Muscle of leg (tissue), 11 donors: ENCODE measurements around the gene OSBPL6. TPM values are rescaled to one million over a fixed set of nuclear protein-coding genes. Genes with fewer than 3 reads are reported as not detected.
"Not testable (repeated sequence)": the region's sequence is repeated elsewhere in the genome, so short reads cannot be mapped to it uniquely, and the experiment has no call there.

Experiments used
- DNase-seq: peaks from one replicate; pipeline ENCODE4 v3.0.0; 2013
- H3K27ac ChIP-seq: one replicate; pipeline ENCODE4 v1.5.1; 2013; ENCODE audit warnings: mild to moderate bottlenecking, low read length, control low read depth
- H3K27me3 ChIP-seq: one replicate; pipeline ENCODE4 v1.6.1; 2013; ENCODE audit warnings: low read length; ENCODE audit not compliant: control insufficient read depth, insufficient read depth
- H3K36me3 ChIP-seq: one replicate; pipeline ENCODE4 v1.6.1; 2013; ENCODE audit warnings: low read length; ENCODE audit not compliant: control insufficient read depth, insufficient read depth
- H3K4me1 ChIP-seq: one replicate; pipeline ENCODE4 v1.6.1; 2013; ENCODE audit warnings: low read length; ENCODE audit not compliant: control insufficient read depth, insufficient read depth
- H3K4me3 ChIP-seq: one replicate; pipeline ENCODE4 v1.5.1; 2013; ENCODE audit warnings: low read length, control low read depth
- H3K9me3 ChIP-seq: replicated peaks from 2 replicates; pipeline ENCODE4 v1.6.1; 2013; ENCODE audit warnings: low read depth, low read length; ENCODE audit not compliant: control insufficient read depth
- WGBS: methylation state at CpG from one replicate; pipeline ENCODE4 v1.1.5; 2013; ENCODE audit warnings: missing lambda C conversion rate; ENCODE audit not compliant: insufficient coverage; 5-methylcytosine and 5-hydroxymethylcytosine counted together
- polyA plus RNA-seq, 8 donors: library from polyadenylated mRNA; unstranded; fragments of 120-200 nt; gene quantifications; one replicate each; pipeline versions ENCODE4 v1.2.1 to v1.2.3, GENCODE V29; 2013; ENCODE audit warnings: inconsistent platforms in 1 of 8, low replicate concordance in 1 of 8; ENCODE audit not compliant: insufficient read length in 8 of 8, insufficient read depth in 1 of 8
- total RNA-seq: library from RNA; stranded (reverse); fragments of 120-200 nt; gene quantifications from one replicate; pipeline ENCODE4 v1.2.4, GENCODE V29; 2013

OSBPL6 gene
- total and polyA plus RNA-seq, 9 donors, result 3.3 to 9.5 (median 5.4) TPM

DNA sequence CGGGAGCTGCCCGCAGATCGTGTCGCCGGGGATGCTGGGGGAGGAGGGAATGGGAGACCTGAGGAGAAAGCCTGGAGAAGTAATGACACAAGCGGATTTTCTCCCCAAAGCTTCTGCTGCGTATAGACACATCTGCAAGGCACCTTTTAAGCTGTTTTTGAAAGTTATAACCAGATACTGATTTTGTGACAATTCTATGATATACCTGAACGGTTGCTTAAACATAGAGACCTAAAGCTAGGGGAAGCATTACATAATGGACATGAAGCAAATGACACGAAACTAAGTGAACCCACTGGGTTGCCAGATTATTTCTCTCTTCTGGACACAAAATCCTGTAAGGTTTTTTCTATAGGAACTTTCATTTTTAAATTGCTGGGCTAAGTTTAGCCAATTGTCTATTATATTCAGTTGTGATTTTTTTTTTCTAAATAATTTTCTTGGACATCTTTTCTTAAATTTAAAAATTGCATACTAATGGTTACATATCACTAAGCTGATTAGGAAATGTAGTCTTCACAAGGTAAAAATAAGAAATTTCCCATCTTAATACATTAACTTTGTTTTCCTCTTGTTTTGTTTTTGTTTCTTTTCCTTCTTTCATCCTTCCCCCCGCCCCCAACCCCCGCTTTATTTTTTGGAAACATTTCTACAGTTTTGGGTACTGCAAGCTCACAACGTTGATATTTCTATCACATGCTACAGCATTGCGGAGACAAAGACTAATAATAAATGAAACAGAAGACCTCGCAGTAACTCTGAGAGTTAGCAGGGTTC is 1.3 kb downstream of the OSBPL6 start:
- no peaks in the 10 kb centered on the region for H3K9me3 ChIP-seq
- H3K4me3 ChIP-seq, result peak overlapping the region; percentile 87
- H3K4me1 ChIP-seq, result peaks cover 6% of the 10 kb centered on the region
- 8% methylated on average over 6 of the region's 14 CpGs for WGBS
- H3K27me3 ChIP-seq, result peaks cover 24% of the 10 kb centered on the region
- no peak for DNase-seq
- H3K36me3 ChIP-seq, result no peaks in the 10 kb centered on the region
- H3K27ac ChIP-seq, result peak overlapping the region; percentile 75

DNA sequence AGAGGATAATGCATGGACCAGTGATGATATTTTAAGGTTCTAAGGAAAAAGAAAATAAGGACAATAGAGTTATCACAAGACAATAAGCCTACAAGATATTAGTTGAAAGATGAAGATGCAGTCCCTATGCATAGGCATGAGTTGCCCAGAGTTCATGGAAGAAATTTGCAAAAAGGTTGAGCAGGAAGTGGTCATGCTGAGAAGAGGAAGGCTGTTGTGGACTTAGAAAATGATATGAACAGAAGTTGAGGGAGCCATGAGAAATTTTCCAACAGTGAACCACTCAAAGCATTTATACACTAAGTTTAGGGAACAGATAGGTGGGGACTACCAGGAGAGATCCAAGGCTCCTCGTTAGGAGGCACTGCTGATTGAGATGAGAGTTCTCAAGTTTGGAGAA is 3.5 kb downstream of the OSBPL6 start:
- no peak overlapping the region for H3K4me3 ChIP-seq
- DNase-seq, result no peak
- H3K9me3 ChIP-seq, result no peaks in the 10 kb centered on the region
- H3K4me1 ChIP-seq, result peaks cover 6% of the 10 kb centered on the region
- no peaks in the 10 kb centered on the region for H3K36me3 ChIP-seq
- no CpG with 5 or more reads among the region's 1 CpG for WGBS
- no peak overlapping the region for H3K27ac ChIP-seq
- H3K27me3 ChIP-seq, result peaks cover 18% of the 10 kb centered on the region

DNA sequence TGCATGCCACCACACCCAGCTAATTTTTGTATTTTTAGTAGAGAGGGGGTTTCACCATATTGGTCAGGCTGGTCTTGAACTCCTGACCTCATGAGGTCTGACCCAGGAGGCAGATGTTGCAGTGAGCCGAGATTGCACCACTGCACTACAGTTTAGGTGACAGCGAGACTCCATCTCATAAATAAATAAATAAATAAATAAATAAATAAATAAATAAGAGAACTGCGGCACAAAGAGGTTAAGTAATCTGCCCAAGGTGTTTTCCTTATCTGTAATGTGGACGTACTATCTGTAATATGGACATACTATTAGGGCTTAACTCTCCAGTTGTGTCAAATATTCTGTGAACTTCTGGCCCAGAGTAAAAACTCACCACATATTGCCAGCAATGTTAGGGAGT is 4.1 kb downstream of the OSBPL6 start:
- H3K27me3 ChIP-seq, result peaks cover 12% of the 10 kb centered on the region
- H3K4me1 ChIP-seq, H3K4me3 ChIP-seq, H3K36me3 ChIP-seq, H3K9me3 ChIP-seq, H3K27ac ChIP-seq, DNase-seq: not testable (repeated sequence)
- WGBS, result no CpG with 5 or more reads among the region's 4 CpGs

DNA sequence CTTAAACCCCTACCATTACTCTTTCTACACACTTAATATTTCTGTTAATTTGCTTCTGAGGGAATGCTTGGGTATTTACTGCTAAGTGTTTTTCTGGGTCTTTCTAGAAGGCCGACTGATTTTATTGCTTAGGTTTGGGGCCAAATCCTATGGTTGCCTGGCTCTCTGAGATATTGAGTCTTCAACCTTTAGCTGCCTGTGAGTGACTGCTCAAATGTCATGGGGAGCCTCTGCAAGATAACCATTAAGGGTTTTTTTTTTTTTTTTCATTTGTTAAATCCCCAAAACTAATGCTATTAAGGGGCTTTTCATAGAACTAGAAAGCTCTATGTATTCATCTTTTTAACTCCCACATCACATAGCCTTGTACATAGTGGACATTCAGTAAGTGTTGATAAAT is 5.0 kb downstream of the OSBPL6 start:
- 40% methylated on average over 1 of the region's 1 CpG for whole genome bisulfite sequencing
- Histone ChIP-seq H3K4me3 (no peak overlapping the region), H3K36me3 (no peaks in the 10 kb centered on the region), H3K27ac (no peak overlapping the region), H3K9me3 (no peaks in the 10 kb centered on the region), H3K27me3 (peaks cover 7% of the 10 kb centered on the region), H3K4me1 (no peaks in the 10 kb centered on the region)
- DNase-seq, result no peak

DNA sequence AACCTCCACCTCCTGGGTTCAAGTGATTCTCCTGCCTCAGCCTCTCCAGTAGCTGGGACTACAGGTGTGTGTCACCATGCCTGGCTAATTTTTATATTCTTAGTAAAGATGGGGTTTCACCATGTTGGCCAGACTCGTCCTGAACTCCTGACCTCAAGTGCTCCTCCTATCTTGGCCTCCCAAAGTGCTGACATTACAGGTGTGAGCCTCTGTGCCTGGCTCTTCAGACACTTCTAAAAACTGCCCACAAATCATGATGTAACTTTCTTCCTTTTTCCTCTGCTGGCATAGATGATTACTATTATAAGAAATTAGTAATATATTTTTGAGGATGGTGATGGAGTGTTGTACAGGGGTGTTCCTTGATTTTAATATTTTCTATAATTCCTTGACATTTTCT is 6.0 kb downstream of the OSBPL6 start:
- H3K36me3 ChIP-seq, result no peaks in the 10 kb centered on the region
- H3K27me3 ChIP-seq, result peaks cover 2% of the 10 kb centered on the region
- no CpG with 5 or more reads among the region's 1 CpG for WGBS
- DNase-seq, result no peak
- no peak overlapping the region for H3K27ac ChIP-seq
- no peaks in the 10 kb centered on the region for H3K9me3 ChIP-seq
- no peak overlapping the region for H3K4me3 ChIP-seq
- peaks cover 3% of the 10 kb centered on the region for H3K4me1 ChIP-seq

DNA sequence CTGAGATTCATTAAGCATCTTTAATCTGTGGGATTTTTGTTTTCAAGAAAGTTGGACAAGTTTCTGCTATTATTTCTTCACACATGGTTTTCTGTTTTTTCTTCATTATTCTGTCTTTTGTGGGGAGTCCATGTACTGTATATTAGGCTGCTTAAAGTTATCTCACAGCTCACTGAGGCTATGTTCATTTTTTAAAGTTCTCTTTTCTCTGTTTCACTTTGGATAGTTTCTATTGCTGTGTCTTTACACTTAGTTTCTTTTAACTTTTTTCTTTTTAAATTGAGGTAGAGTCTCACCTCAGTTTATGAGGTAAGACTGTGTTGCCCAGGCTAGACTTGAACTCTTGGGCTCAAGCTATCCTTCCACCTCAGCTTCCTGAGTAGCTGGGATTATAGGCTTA is 8.6 kb downstream of the OSBPL6 start:
- DNase-seq, result no peak
- no peak overlapping the region for H3K4me3 ChIP-seq
- no peak overlapping the region for H3K27ac ChIP-seq
- peaks cover under 1% of the 10 kb centered on the region for H3K27me3 ChIP-seq
- no peaks in the 10 kb centered on the region for H3K36me3 ChIP-seq
- H3K4me1 ChIP-seq, result peaks cover 3% of the 10 kb centered on the region
- no peaks in the 10 kb centered on the region for H3K9me3 ChIP-seq

DNA sequence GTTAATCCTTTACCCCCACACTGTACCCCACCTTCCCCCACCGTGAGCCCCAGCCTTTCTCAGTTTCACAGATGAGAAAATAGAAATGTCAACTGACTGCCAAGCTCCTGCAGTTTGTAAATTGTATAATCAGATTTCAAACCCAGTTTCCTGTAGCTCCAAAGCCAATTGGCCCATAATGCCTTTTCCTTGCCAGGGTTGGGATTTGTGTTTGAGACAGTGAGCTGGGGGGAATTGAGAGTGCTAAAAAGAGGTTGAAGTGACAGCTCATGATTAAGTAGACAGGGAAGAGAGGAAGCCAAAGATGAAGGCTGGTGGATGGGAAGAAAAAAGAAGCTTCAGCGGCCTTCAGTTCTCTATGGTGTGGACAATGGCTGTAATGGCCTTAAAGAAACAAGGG is 10.7 kb downstream of the OSBPL6 start:
- no peak overlapping the region for H3K27ac ChIP-seq
- H3K4me1 ChIP-seq, result peaks cover 3% of the 10 kb centered on the region
- DNase-seq, result no peak
- H3K36me3 ChIP-seq, result no peaks in the 10 kb centered on the region
- WGBS, result 89% methylated on average over 1 of the region's 2 CpGs
- no peak overlapping the region for H3K4me3 ChIP-seq
- H3K9me3 ChIP-seq, result no peaks in the 10 kb centered on the region
- no peaks in the 10 kb centered on the region for H3K27me3 ChIP-seq

DNA sequence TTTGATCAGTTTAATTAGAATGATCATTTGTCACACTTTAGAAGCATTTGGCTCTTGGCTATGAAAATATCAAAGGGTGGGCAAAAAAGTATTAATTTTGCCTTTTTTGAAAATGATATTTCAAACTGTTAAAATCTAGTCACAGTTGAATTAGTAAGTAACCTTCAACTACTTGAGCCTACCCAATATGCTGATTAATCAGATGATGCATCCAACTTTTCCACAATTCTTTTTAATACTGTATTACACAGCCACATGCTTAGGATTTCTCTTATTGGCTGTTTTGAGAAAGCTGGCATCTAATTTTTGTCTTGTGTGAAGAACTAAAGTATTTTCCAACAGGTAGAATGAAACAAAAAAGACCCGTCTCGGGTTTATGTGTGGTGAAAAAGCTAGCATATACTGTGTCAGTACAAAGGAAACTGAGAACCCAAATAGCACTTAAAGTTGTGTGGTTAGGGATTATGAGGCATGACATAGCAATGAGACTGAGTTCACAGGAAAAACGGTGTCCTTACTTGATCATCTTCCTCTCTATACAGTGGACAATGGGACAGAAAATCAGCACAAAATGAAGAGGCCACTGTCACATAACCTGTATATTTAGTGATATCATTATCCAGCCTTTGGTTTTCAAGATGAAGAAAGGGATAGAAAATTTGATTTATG is 11.7 kb downstream of the OSBPL6 start:
- Histone ChIP-seq H3K36me3 (no peaks in the 10 kb centered on the region), H3K27me3 (no peaks in the 10 kb centered on the region), H3K4me1 (peaks cover 3% of the 10 kb centered on the region), H3K4me3 (no peak overlapping the region), H3K9me3 (no peaks in the 10 kb centered on the region), H3K27ac (no peak overlapping the region)
- DNase-seq, result no peak
- no CpG with 5 or more reads among the region's 3 CpGs for WGBS

DNA sequence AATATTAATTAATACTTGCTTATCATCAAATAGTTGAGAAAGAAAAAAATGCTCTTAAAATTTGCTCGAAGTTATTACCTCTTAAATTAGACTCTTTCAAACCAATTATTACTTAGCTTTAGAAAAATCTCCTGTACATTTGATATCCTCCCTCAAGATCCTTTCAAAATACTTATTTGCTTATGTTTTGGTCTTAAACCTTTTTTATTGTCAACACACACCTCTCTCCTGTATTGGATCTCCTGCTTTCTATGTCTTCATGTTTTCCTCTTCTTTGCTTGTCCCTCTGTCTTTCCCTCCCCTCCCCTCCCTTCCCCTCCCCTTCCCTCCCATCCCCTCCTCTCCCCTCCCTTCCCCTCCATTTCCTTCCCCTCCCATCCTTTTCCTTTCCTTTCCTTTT is 14.0 kb downstream of the OSBPL6 start:
- H3K27ac ChIP-seq, result no peak overlapping the region
- no CpG with 5 or more reads among the region's 1 CpG for WGBS
- no peaks in the 10 kb centered on the region for H3K36me3 ChIP-seq
- H3K4me1 ChIP-seq, result peaks cover 3% of the 10 kb centered on the region
- no peaks in the 10 kb centered on the region for H3K9me3 ChIP-seq
- H3K27me3 ChIP-seq, result no peaks in the 10 kb centered on the region
- DNase-seq, result no peak
- H3K4me3 ChIP-seq, result no peak overlapping the region

DNA sequence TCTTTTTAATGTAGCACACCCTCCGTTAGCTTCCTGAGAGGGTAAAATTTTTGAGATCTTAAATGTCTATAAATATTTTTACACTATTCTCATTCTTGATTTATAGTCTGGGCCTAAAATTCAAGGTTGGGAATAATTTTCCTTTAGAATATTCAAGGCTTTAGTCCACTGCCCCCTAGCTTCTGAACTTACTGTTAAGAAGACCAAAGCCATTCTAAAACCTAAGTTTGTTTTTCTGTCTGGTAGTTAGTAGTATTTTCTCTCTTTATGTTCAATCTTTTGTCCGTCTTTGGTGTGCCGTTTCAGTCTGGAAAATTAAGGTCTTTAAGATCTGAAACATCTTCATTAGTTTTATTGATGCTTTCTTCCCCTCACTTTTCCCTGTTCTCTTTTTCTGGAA is 14.5 kb downstream of the OSBPL6 start:
- no peaks in the 10 kb centered on the region for H3K36me3 ChIP-seq
- H3K9me3 ChIP-seq, result no peaks in the 10 kb centered on the region
- DNase-seq, result no peak
- peaks cover 3% of the 10 kb centered on the region for H3K4me1 ChIP-seq
- H3K4me3 ChIP-seq, result no peak overlapping the region
- WGBS, result no CpG with 5 or more reads among the region's 3 CpGs
- H3K27me3 ChIP-seq, result no peaks in the 10 kb centered on the region
- H3K27ac ChIP-seq, result no peak overlapping the region
